HCT116 (cell line): ENCODE results near the gene SLC9A6.

Source experiments
- ELF1 ChIP-seq: IDR thresholded peaks from 2 replicates; pipeline ENCODE4 v1.6.1; 2012; ENCODE audit warnings: low read depth, borderline replicate concordance
- EZH2 ChIP-seq: fragments of 200-600 bp; sonication (generic); IDR thresholded peaks from 2 replicates; pipeline ENCODE4 v1.6.1; 2017; ENCODE audit warnings: antibody characterized with exemption, mixed run types
- POLR2A ChIP-seq: IDR thresholded peaks from 2 replicates; pipeline ENCODE4 v1.7.0; 2011; ENCODE audit warnings: borderline replicate concordance; ENCODE audit not compliant: insufficient read depth, insufficient read length; ENCODE audit errors: extremely low read depth
- SIN3A ChIP-seq: IDR thresholded peaks from 2 replicates; pipeline ENCODE4 v1.6.1; 2012; ENCODE audit warnings: low read depth
- YY1 ChIP-seq: IDR thresholded peaks from 2 replicates; pipeline ENCODE4 v1.6.1; 2011; ENCODE audit warnings: low read length, low read depth, moderate library complexity, mild to moderate bottlenecking; ENCODE audit not compliant: insufficient replicate concordance; ENCODE audit errors: extremely low read depth
- ZNF274 ChIP-seq: fragments of 200-500 bp; sonication (Bioruptor generic); IDR thresholded peaks from 2 replicates; pipeline ENCODE4 v1.6.1; 2014; ENCODE audit warnings: mild to moderate bottlenecking, low read depth, low read length, inconsistent platforms
- TF ChIP-seq, protein P1 (sequence below), 3 experiments: fragments of 200-600 bp in 1 of 3; sonication (generic) in 1 of 3; IDR thresholded peaks in 2 of 3; conservative IDR thresholded peaks in 1 of 3; 2 replicates each; pipeline ENCODE4 v1.5.1; 2012 to 2017; ENCODE audit warnings: low read depth in 2 of 3, low read length in 2 of 3, antibody characterized with exemption in 1 of 3, borderline replicate concordance in 1 of 3, control low read depth in 1 of 3, mild to moderate bottlenecking in 1 of 3, mixed read lengths in 1 of 3, mixed run types in 1 of 3, moderate library complexity in 1 of 3; ENCODE audit not compliant: insufficient read depth in 1 of 3
- TF ChIP-seq, protein P2 (sequence below): IDR thresholded peaks from 2 replicates; pipeline ENCODE4 v1.6.1; 2011; ENCODE audit warnings: mild to moderate bottlenecking, low read length, moderate library complexity; ENCODE audit not compliant: insufficient replicate concordance; ENCODE audit errors: extremely low read depth
- TF ChIP-seq, protein P3 (sequence below): IDR thresholded peaks from 2 replicates; pipeline ENCODE4 v1.6.1; 2012; ENCODE audit warnings: low read depth

DNA sequence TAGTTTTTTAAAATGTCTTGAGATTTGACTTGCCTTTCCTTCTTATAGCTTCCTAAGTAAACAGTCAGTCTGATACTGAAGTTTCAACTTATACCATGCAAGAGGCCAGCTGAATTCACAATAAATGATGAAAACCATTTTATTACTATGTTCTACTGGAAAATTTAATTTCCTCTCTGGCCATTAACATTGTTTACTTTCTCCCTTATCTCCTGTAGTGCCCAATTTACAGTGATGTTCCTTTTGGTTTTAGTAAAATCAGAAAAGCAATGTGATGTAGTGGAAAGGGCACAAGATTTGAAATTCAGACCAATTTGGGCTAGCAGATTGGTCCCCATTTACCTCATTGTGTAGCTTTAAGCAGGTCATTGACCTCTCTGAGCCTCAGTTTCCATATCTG, 54.2 kb downstream of the SLC9A6 start:
- TF ChIP-seq, protein P1, sequence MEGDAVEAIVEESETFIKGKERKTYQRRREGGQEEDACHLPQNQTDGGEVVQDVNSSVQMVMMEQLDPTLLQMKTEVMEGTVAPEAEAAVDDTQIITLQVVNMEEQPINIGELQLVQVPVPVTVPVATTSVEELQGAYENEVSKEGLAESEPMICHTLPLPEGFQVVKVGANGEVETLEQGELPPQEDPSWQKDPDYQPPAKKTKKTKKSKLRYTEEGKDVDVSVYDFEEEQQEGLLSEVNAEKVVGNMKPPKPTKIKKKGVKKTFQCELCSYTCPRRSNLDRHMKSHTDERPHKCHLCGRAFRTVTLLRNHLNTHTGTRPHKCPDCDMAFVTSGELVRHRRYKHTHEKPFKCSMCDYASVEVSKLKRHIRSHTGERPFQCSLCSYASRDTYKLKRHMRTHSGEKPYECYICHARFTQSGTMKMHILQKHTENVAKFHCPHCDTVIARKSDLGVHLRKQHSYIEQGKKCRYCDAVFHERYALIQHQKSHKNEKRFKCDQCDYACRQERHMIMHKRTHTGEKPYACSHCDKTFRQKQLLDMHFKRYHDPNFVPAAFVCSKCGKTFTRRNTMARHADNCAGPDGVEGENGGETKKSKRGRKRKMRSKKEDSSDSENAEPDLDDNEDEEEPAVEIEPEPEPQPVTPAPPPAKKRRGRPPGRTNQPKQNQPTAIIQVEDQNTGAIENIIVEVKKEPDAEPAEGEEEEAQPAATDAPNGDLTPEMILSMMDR (IDR thresholded peaks at IDR 0.05 in 2 of 3, conservative IDR thresholded peaks at IDR 0.05 in 1 of 3; ENCODE audit: borderline replicate concordance in 1 of 3, insufficient read depth in 1 of 3, low read depth in 2 of 3, low read length in 2 of 3): no peak
- TF ChIP-seq POLR2A (no peak), ZNF274 (no peak), YY1 (no peak), SIN3A (no peak), EZH2 (no peak), ELF1 (no peak)
- TF ChIP-seq, protein P2, sequence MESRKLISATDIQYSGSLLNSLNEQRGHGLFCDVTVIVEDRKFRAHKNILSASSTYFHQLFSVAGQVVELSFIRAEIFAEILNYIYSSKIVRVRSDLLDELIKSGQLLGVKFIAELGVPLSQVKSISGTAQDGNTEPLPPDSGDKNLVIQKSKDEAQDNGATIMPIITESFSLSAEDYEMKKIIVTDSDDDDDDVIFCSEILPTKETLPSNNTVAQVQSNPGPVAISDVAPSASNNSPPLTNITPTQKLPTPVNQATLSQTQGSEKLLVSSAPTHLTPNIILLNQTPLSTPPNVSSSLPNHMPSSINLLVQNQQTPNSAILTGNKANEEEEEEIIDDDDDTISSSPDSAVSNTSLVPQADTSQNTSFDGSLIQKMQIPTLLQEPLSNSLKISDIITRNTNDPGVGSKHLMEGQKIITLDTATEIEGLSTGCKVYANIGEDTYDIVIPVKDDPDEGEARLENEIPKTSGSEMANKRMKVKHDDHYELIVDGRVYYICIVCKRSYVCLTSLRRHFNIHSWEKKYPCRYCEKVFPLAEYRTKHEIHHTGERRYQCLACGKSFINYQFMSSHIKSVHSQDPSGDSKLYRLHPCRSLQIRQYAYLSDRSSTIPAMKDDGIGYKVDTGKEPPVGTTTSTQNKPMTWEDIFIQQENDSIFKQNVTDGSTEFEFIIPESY: no peak
- TF ChIP-seq, protein P3, sequence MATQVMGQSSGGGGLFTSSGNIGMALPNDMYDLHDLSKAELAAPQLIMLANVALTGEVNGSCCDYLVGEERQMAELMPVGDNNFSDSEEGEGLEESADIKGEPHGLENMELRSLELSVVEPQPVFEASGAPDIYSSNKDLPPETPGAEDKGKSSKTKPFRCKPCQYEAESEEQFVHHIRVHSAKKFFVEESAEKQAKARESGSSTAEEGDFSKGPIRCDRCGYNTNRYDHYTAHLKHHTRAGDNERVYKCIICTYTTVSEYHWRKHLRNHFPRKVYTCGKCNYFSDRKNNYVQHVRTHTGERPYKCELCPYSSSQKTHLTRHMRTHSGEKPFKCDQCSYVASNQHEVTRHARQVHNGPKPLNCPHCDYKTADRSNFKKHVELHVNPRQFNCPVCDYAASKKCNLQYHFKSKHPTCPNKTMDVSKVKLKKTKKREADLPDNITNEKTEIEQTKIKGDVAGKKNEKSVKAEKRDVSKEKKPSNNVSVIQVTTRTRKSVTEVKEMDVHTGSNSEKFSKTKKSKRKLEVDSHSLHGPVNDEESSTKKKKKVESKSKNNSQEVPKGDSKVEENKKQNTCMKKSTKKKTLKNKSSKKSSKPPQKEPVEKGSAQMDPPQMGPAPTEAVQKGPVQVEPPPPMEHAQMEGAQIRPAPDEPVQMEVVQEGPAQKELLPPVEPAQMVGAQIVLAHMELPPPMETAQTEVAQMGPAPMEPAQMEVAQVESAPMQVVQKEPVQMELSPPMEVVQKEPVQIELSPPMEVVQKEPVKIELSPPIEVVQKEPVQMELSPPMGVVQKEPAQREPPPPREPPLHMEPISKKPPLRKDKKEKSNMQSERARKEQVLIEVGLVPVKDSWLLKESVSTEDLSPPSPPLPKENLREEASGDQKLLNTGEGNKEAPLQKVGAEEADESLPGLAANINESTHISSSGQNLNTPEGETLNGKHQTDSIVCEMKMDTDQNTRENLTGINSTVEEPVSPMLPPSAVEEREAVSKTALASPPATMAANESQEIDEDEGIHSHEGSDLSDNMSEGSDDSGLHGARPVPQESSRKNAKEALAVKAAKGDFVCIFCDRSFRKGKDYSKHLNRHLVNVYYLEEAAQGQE: no peak
